ENCODE data around the gene OBSCN.
A peak's percentile ranks its signal among the peaks of the same experiment; 100 is the strongest.

OBSCN gene

DNA sequence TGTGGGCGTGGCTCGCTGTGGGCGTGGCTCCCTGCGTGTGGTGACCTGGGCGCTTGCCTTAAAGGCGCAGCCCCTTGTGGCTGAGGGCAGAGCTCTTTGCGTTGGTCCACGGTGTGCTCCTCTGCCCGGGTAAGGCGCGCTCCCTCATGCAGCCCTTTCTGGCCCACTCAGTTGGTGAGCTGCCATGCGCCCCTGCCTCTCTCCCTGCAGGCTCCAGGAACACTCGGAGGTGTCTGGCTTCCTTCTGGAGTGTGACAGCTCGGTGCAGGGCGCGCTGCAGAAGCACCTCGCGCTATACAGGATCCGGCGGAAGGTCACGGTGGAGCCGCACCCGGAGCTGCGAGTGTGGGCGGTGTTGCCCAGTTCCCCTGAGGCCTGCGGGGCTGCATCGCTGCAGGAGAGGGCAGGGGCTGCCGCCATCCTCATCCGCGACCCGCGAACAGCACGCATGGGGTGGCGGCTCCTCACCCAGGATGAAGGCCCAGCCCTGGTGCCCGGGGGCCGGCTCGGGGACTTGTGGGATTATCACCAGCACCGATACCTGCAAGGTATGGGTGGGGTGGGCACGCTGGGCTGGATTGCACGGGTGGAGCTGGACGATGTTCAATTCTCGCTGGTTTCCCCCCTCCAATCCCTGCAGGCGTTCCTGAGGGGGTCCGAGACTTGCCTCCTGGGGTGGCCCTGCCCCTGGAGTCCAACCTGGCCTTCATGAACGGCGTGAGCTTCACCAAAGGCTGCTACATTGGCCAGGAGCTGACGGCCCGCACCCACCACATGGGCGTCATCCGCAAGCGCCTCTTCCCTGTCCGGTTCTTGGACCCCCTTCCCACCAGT, 33.1 kb upstream of the OBSCN start:
- peak overlapping the region; percentile 67 for H3K27ac ChIP-seq
- peak; percentile 24; the same call in 1 of the 2 replicates for TF ChIP-seq ZFX (IDR thresholded peaks at IDR 0.05)
- TF ChIP-seq, protein P1, sequence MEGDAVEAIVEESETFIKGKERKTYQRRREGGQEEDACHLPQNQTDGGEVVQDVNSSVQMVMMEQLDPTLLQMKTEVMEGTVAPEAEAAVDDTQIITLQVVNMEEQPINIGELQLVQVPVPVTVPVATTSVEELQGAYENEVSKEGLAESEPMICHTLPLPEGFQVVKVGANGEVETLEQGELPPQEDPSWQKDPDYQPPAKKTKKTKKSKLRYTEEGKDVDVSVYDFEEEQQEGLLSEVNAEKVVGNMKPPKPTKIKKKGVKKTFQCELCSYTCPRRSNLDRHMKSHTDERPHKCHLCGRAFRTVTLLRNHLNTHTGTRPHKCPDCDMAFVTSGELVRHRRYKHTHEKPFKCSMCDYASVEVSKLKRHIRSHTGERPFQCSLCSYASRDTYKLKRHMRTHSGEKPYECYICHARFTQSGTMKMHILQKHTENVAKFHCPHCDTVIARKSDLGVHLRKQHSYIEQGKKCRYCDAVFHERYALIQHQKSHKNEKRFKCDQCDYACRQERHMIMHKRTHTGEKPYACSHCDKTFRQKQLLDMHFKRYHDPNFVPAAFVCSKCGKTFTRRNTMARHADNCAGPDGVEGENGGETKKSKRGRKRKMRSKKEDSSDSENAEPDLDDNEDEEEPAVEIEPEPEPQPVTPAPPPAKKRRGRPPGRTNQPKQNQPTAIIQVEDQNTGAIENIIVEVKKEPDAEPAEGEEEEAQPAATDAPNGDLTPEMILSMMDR (conservative IDR thresholded peaks at IDR 0.05) = no peak

DNA sequence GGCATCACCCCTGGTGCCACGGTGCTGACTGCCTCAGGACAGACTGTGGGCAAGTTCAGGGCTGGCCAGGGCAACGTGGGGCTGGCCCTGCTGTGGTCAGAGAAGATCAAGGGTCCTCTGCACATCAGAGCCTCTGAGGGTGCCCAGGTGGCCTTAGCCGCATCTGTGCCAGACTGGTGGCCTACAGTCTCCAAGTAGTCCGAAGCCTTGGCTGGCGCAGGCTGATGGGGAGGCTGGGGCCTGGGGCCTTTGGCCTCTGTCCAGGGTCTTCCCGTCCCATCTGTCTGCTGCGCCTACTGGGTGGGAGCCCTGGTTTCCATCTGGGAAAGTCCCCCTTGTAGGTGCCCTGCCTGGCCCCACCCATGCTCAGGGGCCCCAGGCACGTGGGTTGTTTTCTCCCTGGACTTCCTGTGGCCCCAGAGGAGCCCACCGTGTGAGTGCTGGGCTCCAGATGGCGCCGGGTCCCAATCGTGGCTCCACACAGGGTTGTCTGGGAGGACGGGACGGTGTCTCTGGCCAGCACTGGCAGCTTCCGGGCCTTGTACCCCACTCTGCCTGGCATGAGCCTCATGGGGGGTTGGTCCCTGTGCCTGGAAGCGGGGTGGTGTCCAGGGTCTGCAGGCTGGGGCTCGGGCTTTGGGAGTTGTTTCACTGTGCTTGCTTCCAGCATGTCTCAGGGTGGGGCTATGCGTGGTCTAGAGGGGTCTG, 32.4 kb upstream of the OBSCN start:
- TF ChIP-seq, protein P1 (conservative IDR thresholded peaks at IDR 0.05) = no peak
- TF ChIP-seq ZFX (IDR thresholded peaks at IDR 0.05) = no peak
- H3K27ac ChIP-seq = peak overlapping the region; percentile 67; the same call in 1 of the 2 replicates

DNA sequence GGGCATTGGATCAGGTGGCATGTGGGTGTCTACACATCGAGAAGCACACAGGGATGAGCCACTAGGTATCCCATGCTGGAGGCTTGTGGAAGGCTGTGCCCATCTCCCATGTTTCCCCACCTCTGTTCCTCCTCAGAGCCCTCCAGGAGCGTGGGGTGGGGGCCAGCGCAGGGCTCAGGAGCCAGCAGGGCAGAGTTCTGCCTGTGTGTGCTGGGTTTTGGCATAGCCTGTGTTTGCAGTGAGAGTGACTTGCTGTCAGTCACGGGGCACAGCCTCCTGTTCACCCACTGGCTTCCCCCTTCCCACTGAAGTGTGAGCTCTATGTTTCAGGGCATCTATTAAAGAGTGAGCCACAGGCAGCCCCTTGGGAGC, 31.8 kb upstream of the OBSCN start:
- TF ChIP-seq ZFX (IDR thresholded peaks at IDR 0.05) = no peak
- TF ChIP-seq, protein P1 (conservative IDR thresholded peaks at IDR 0.05) = no peak
- no peak overlapping the region for H3K27ac ChIP-seq

DNA sequence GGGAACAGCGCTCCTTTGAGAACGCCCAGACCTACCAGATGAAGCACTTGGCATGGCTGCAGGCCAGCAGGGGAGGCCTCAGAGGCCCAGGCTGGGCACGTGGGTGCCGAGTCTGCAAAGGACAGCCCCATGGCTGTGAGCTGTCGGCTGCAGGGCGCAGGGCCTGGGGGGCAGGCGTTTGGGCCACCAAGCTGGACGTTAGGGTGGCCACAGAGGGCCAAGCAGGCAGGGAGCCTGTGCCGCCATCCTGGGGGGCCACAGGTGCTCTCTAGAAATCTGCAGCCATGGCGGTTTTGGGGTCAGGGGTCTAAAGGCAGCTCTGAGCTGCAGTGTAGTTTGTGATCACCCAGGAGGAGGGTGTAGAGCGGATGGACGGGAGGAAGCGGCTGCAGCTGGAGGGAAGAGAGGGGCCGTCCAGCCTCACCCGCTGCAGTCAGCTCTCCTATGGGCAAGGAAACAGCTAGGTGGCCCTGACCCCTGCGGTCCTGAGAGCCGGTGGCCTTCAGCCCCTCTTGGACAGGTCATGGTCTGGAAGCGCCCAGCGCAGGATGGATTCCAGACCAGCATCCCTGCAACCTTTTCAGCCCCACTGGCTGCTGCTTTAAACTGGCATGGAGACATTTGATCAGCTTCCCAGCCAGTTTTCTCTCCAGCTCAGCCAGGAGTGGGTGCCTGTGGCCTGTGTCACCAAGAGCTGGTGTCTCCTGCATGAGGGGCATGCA, 31.2 kb upstream of the OBSCN start:
- no peak overlapping the region for H3K27ac ChIP-seq
- TF ChIP-seq, protein P1 (conservative IDR thresholded peaks at IDR 0.05) = no peak

DNA sequence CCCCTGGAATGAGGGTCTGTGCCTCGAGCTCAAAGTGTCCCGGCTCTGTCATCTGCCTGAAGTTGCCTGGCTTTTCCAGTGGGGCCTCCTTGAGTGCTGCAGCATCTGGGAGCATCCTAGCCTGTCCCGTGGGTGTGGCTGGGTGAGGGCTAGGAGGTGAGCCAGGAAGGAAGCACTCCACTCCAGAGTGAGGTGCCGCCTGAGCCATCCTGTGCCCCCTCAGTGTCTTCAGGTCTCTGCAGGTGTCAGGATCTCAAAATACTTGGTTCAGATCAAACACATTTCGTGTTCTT, 30.7 kb upstream of the OBSCN start:
- TF ChIP-seq, protein P1 (conservative IDR thresholded peaks at IDR 0.05) = no peak
- TF ChIP-seq ZFX (IDR thresholded peaks at IDR 0.05) = no peak
- no peak overlapping the region for H3K27ac ChIP-seq

DNA sequence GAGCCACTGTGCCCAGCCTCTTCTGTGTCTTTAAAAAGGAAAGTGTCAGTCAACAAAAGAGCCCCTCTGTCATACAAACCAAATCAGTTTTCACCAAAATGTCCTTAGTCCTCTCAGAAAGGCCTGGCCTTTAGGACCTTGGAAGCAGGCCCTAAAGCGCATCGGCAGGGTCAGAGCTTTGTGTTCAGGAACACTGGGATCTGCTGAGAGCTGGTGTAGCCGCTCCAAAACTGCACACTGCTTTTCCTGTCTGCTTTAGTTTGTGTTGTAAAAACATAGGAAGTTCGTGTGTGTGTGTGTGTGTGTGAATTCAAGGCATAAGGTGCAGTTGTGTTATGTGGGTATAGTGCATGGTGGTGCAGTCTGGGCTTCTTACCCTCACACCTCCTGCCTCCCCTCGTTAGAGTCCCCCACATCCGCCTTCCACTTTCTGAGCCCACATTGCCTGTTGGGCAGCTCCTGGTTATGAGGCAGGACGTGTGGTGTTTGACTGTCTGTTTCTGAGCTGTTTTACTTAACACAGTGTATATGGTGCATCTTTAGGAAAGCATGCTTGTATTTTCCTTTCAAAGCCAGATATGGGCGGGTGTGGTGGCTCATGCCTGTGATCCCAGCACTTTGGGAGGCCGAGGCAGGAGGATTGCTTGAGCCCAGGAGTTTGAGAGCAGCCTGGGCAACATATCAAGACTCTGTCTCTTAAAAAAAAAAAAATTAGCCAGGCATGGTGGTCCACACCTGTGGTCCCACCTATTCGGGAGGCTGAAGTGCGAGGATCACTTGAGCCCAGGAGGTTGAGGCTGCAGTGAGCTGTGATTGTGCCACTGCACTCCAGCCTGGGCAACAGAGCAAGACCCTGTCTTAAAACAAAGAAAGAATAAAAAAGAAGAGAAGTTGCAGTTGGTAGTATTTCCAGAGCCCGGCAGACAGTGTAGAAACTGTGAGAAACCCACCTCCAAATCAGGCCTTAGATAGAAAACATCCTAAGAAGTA, 29.8 kb upstream of the OBSCN start:
- no peak overlapping the region for H3K27ac ChIP-seq
- TF ChIP-seq, protein P1 (conservative IDR thresholded peaks at IDR 0.05) = no peak
- TF ChIP-seq ZFX (IDR thresholded peaks at IDR 0.05) = no peak

Data from C4-2B (cell line).